SU-DHL-6 (cell line): Measurements from ENCODE around the gene CXCR6.

Source experiments
- H2AFZ ChIP-seq: fragments of 200-600 bp; sonication (generic); 2 replicates; pipeline ENCODE4 v1.6.1; 2014; ENCODE audit warnings: low read depth, mild to moderate bottlenecking, moderate library complexity, mixed read lengths, antibody characterized with exemption, low read length; ENCODE audit not compliant: severe bottlenecking
- H3F3A ChIP-seq: fragments of 200-600 bp; shearing (Covaris generic); 2 replicates; pipeline ENCODE4 v1.6.0; 2016; ENCODE audit warnings: antibody characterized with exemption, mild to moderate bottlenecking; ENCODE audit not compliant: insufficient read depth
- H3K27ac ChIP-seq: fragments of 200-600 bp; sonication (generic); 2 replicates; pipeline ENCODE4 v1.5.1; 2016; ENCODE audit warnings: low read depth, mild to moderate bottlenecking, low read length, moderate library complexity, mixed read lengths
- H3K27me3 ChIP-seq: fragments of 200-600 bp; sonication (generic), shearing (Covaris generic); 2 replicates; pipeline ENCODE4 v1.6.0; 2014; ENCODE audit warnings: mild to moderate bottlenecking, low read length
- H3K36me3 ChIP-seq: fragments of 200-600 bp; sonication (generic); 2 replicates; pipeline ENCODE4 v1.6.1; 2014; ENCODE audit warnings: mild to moderate bottlenecking, low read length, mixed read lengths
- H3K4me2 ChIP-seq: fragments of 300-600, 200-600 bp; shearing (Covaris generic), sonication (generic); 2 replicates; pipeline ENCODE4 v1.6.0; 2014; ENCODE audit warnings: low read length, low read depth, mild to moderate bottlenecking; ENCODE audit not compliant: poor library complexity, severe bottlenecking
- H3K4me3 ChIP-seq: fragments of 200-600 bp; sonication (generic); 2 replicates; pipeline ENCODE4 v1.5.1; 2014; ENCODE audit warnings: antibody characterized with exemption, low read length, mild to moderate bottlenecking, mixed read lengths; ENCODE audit not compliant: insufficient read depth, poor library complexity, severe bottlenecking
- H3K79me2 ChIP-seq: fragments of 200-600 bp; sonication (generic); 2 replicates; pipeline ENCODE4 v1.6.1; 2014; ENCODE audit warnings: mild to moderate bottlenecking, low read length, moderate library complexity; ENCODE audit not compliant: insufficient read depth
- H3K9ac ChIP-seq: fragments of 200-600 bp; sonication (generic); 2 replicates; pipeline ENCODE4 v1.7.0; 2014; ENCODE audit warnings: mild to moderate bottlenecking, low read length
- H3K9me2 ChIP-seq: fragments of 200-600 bp; sonication (generic); replicated peaks from 2 replicates; pipeline ENCODE4 v1.6.1; 2014; ENCODE audit warnings: low read length; ENCODE audit not compliant: insufficient read depth
- H3K9me3 ChIP-seq: fragments of 200-600 bp; sonication (generic); 2 replicates; pipeline ENCODE4 v1.6.1; 2014; ENCODE audit warnings: low read length, mixed read lengths; ENCODE audit not compliant: insufficient read depth
- H4K20me1 ChIP-seq: fragments of 200-600 bp; sonication (generic); 2 replicates; pipeline ENCODE4 v1.6.1; 2014; ENCODE audit warnings: low read depth, mild to moderate bottlenecking, antibody characterized with exemption, low read length, moderate library complexity, mixed read lengths
- CTCF ChIP-seq: fragments of 200-600 bp; sonication (generic); IDR thresholded peaks from one replicate; pipeline ENCODE4 v1.5.1; 2017; ENCODE audit warnings: antibody characterized with exemption, mild to moderate bottlenecking, low read length, moderate library complexity; ENCODE audit not compliant: insufficient read depth, poor library complexity, severe bottlenecking
- EZH2phosphoT487 ChIP-seq: fragments of 200-600 bp; sonication (generic), shearing (Covaris generic); conservative IDR thresholded peaks from 2 replicates; pipeline ENCODE4 v1.6.1; 2018; ENCODE audit warnings: mild to moderate bottlenecking, antibody characterized with exemption, low read length, moderate library complexity, mixed read lengths

CXCR6 gene

GRCh38 chr3:45927881-45928280, 15.4 kb upstream of the CXCR6 start:
- TF ChIP-seq EZH2phosphoT487 = no peak
- TF ChIP-seq CTCF = no peak
- Histone ChIP-seq H3K79me2 (no peaks in the 10 kb centered on the region), H2AFZ (no peak overlapping the region), H3K9ac (no peak overlapping the region), H3K27me3 (no peaks in the 10 kb centered on the region), H3F3A (no peaks in the 10 kb centered on the region), H3K4me2 (no peak overlapping the region), H3K36me3 (no peaks in the 10 kb centered on the region), H3K27ac (no peak overlapping the region), H4K20me1 (no peaks in the 10 kb centered on the region), H3K4me3 (no peak overlapping the region), H3K9me2 (no peaks in the 10 kb centered on the region), H3K9me3 (no peaks in the 10 kb centered on the region)

GRCh38 chr3:45929042-45929679, 14.1 kb upstream of the CXCR6 start:
- Histone ChIP-seq H3F3A (no peaks in the 10 kb centered on the region), H3K36me3 (no peaks in the 10 kb centered on the region)

GRCh38 chr3:45931496-45931895, 11.8 kb upstream of the CXCR6 start:
- Histone ChIP-seq H3K4me2 (no peak overlapping the region), H3K27ac (no peak overlapping the region), H3K9me2 (no peaks in the 10 kb centered on the region), H3K79me2 (no peaks in the 10 kb centered on the region), H3F3A (no peaks in the 10 kb centered on the region), H3K9ac (no peak overlapping the region), H2AFZ (no peak overlapping the region), H3K27me3 (no peaks in the 10 kb centered on the region), H3K4me3 (no peak overlapping the region), H3K9me3 (no peaks in the 10 kb centered on the region), H4K20me1 (no peaks in the 10 kb centered on the region), H3K36me3 (0 out of 2 replicates have a peak, but pooled peaks cover 5% of the 10 kb centered on the region)
- TF ChIP-seq EZH2phosphoT487 (no peak), CTCF (no peak)

More at GRCh38 chr3:45929042-45929679, 14.1 kb upstream of the CXCR6 start:
- no peak for TF ChIP-seq EZH2phosphoT487
- peak; percentile 65 for TF ChIP-seq CTCF
- Histone ChIP-seq H3K79me2 (no peaks in the 10 kb centered on the region), H3K27me3 (no peaks in the 10 kb centered on the region), H3K9me3 (no peaks in the 10 kb centered on the region), H2AFZ (no peak overlapping the region), H4K20me1 (no peaks in the 10 kb centered on the region), H3K9me2 (no peaks in the 10 kb centered on the region), H3K9ac (no peak overlapping the region), H3K27ac (no peak overlapping the region), H3K4me3 (no peak overlapping the region), H3K4me2 (no peak overlapping the region)
